Body of pancreas (tissue), 4 donors: Measurements from ENCODE around the gene AZI2. TPM values are rescaled to one million over a fixed set of nuclear protein-coding genes. Genes with fewer than 3 reads are reported as not detected.

Experiments used
- ATAC-seq: fragments of 150-250 bp; one replicate; pipeline ENCODE4 v1.9.1; 2016
- DNase-seq, 4 donors: peaks; one replicate each; pipeline ENCODE4 v3.0.0-alpha.2; 2019
- H3K27ac ChIP-seq, 4 donors: fragments of 200-600 bp; sonication (generic); 1 replicate in 3 of 4; 2 replicates in 1 of 4; pipeline versions ENCODE4 v1.5.1 to v1.6.1; 2016 to 2019; ENCODE audit warnings: mild to moderate bottlenecking in 1 of 4, mixed read lengths in 1 of 4, moderate library complexity in 1 of 4
- H3K27me3 ChIP-seq, 2 donors: fragments of 200-600 bp; sonication (generic); one replicate each; pipeline ENCODE4 v1.6.0; 2016; ENCODE audit warnings: mild to moderate bottlenecking in 1 of 2
- H3K36me3 ChIP-seq, 2 donors: fragments of 200-600 bp; sonication (generic); replicated peaks in 1 of 2; 2 replicates each; pipeline ENCODE4 v1.5.1; 2016; ENCODE audit warnings: low read depth in 2 of 2; ENCODE audit not compliant: insufficient read depth in 1 of 2
- H3K4me1 ChIP-seq: fragments of 200-600 bp; sonication (generic); one replicate; pipeline ENCODE4 v1.6.0; 2016
- H3K4me3 ChIP-seq, 2 donors: fragments of 200-600 bp; sonication (generic); 1 replicate in 1 of 2; 2 replicates in 1 of 2; pipeline ENCODE4 v1.5.1; 2016 to 2019
- H3K9me3 ChIP-seq, 3 donors: fragments of 200-600 bp; sonication (generic); 1 replicate in 2 of 3; 2 replicates in 1 of 3; pipeline ENCODE4 v1.5.1; 2016
- POLR2A ChIP-seq, 3 donors: fragments of 450-650 bp; IDR thresholded peaks; one replicate each; pipeline ENCODE4 v1.6.1; 2016; ENCODE audit warnings: antibody characterized with exemption in 3 of 3, mild to moderate bottlenecking in 2 of 3
- WGBS, 2 donors: methylation state at CpG; one replicate each; pipeline ENCODE4 v1.1.5; 2017; 5-methylcytosine and 5-hydroxymethylcytosine counted together
- intact Hi-C: fragments of 100-400 bp; cut with DNase I; formaldehyde crosslinking; loops from one replicate; pipeline ENCODE4 v1.15.1; 2023
- total RNA-seq, 2 donors: library from RNA; depleted of rRNA; stranded (reverse); fragments of >200 nt; gene quantifications; one replicate each; pipeline ENCODE4 v1.1.0, GENCODE V29; 2016
- TF ChIP-seq, protein P1 (sequence below), 7 experiments: fragments of 450-650 bp in 4 of 7; fragments of 200-600 bp in 3 of 7; sonication (generic) in 3 of 7; IDR thresholded peaks; one replicate each; pipeline ENCODE4 v1.5.1; 2016 to 2019; ENCODE audit warnings: antibody characterized with exemption in 7 of 7

Gene AZI2
- total RNA-seq, 2 donors from 2014 or later, result 31.3 to 31.6 TPM

GRCh38 chr3:28343144-28343543, 5.5 kb downstream of the AZI2 start:
- TF ChIP-seq POLR2A (IDR thresholded peaks at IDR 0.05), result no peak
- TF ChIP-seq, protein P1, sequence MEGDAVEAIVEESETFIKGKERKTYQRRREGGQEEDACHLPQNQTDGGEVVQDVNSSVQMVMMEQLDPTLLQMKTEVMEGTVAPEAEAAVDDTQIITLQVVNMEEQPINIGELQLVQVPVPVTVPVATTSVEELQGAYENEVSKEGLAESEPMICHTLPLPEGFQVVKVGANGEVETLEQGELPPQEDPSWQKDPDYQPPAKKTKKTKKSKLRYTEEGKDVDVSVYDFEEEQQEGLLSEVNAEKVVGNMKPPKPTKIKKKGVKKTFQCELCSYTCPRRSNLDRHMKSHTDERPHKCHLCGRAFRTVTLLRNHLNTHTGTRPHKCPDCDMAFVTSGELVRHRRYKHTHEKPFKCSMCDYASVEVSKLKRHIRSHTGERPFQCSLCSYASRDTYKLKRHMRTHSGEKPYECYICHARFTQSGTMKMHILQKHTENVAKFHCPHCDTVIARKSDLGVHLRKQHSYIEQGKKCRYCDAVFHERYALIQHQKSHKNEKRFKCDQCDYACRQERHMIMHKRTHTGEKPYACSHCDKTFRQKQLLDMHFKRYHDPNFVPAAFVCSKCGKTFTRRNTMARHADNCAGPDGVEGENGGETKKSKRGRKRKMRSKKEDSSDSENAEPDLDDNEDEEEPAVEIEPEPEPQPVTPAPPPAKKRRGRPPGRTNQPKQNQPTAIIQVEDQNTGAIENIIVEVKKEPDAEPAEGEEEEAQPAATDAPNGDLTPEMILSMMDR (IDR thresholded peaks at IDR 0.05), result no peak
- H3K9me3 ChIP-seq, result no peaks in the 10 kb centered on the region
- no peak for ATAC-seq
- H3K27ac ChIP-seq, result no peak overlapping the region
- intact Hi-C loops, result no loop called here
- DNase-seq, result no peak
- peaks cover 0 to 3% of the 10 kb centered on the region in 2 donors for H3K36me3 ChIP-seq
- H3K4me1 ChIP-seq, result peaks cover 23% of the 10 kb centered on the region
- no peak overlapping the region for H3K4me3 ChIP-seq
- H3K27me3 ChIP-seq, result no peaks in the 10 kb centered on the region

DNA sequence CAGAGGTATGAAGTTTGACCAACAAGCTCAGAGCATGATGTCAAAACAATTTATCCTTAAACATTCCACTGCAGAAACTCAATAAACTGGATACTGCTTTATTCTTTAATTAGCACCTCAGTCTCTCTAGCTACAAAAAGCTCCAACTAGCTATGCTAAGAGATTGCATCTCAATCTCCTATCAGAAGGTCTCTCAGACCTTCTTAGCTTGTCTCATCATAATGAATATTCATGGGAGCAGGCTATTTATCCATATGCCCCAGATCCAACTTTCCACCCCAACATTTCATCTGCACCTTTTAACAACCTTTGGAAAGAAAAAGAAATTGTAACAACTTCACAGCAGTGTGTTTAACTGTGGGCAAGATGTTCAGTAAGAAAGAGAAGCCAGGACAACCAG, 11.4 kb downstream of the AZI2 start:
- no peak overlapping the region for H3K4me3 ChIP-seq
- H3K36me3 ChIP-seq, result peaks cover 0 to 5% of the 10 kb centered on the region in 2 donors
- DNase-seq, result no peak
- H3K27ac ChIP-seq, result no peak overlapping the region
- no peaks in the 10 kb centered on the region for H3K9me3 ChIP-seq
- TF ChIP-seq POLR2A (IDR thresholded peaks at IDR 0.05), result no peak
- TF ChIP-seq, protein P1 (IDR thresholded peaks at IDR 0.05), result no peak
- H3K4me1 ChIP-seq, result peaks cover 2% of the 10 kb centered on the region
- intact Hi-C loops, result loop anchor here (10.0 kb wide), 1 partner anchor 612 kb away; the partner anchor contains the start of gene EOMES
- H3K27me3 ChIP-seq, result no peaks in the 10 kb centered on the region
- no peak for ATAC-seq

DNA sequence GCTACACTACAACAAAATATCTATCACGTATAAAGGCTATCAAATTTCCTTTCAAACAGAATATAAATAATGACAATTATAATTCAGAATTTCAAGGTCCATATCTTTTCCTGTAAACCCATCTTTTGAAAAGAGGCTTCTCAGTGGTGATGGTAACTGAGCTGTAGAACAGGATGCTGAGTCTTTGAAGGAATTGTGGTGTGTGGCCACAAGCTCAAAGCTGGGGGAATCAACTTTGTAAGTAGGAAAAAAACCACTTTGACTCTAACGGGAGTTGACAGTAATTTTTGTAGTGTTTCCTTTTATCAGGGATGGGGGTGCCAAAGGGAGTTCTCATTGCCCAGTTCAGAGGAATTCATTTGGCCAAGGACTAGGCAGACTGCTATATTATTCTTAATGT, 13.4 kb downstream of the AZI2 start:
- Histone ChIP-seq H3K36me3 (peaks cover 0 to 5% of the 10 kb centered on the region in 2 donors), H3K4me3 (no peak overlapping the region), H3K9me3 (no peaks in the 10 kb centered on the region), H3K27me3 (no peaks in the 10 kb centered on the region), H3K4me1 (no peaks in the 10 kb centered on the region), H3K27ac (no peak overlapping the region)
- intact Hi-C loops, result loop anchor here (10.0 kb wide), 1 partner anchor 610 kb away; the partner anchor contains the start of gene EOMES
- DNase-seq (no peak), ATAC-seq (no peak)
- TF ChIP-seq, protein P1 (IDR thresholded peaks at IDR 0.05), result no peak
- no peak for TF ChIP-seq POLR2A (IDR thresholded peaks at IDR 0.05)
- WGBS, 2 donors, result 76 to 77% methylated on average over 2 of the region's 2 CpGs

- Histone ChIP-seq H3K27ac (no peak overlapping the region), H3K9me3 (no peaks in the 10 kb centered on the region), H3K27me3 (no peaks in the 10 kb centered on the region), H3K4me1 (no peaks in the 10 kb centered on the region), H3K4me3 (no peak overlapping the region), H3K36me3 (peaks cover 0 to 5% of the 10 kb centered on the region in 2 donors)
- no peak for TF ChIP-seq POLR2A (IDR thresholded peaks at IDR 0.05)
- TF ChIP-seq, protein P1 (IDR thresholded peaks at IDR 0.05), result peak in 2 of 7 experiments; percentile 12 to 27
- ATAC-seq (no peak), DNase-seq (no peak)
- intact Hi-C loops, result loop anchor here (10.0 kb wide), 1 partner anchor 610 kb away; the partner anchor contains the start of gene EOMES
Observed at GRCh38 chr3:28334552-28334951, 14.1 kb downstream of the AZI2 start.
